Measurements from ENCODE around the gene SLC12A5.

SLC12A5 gene

DNA sequence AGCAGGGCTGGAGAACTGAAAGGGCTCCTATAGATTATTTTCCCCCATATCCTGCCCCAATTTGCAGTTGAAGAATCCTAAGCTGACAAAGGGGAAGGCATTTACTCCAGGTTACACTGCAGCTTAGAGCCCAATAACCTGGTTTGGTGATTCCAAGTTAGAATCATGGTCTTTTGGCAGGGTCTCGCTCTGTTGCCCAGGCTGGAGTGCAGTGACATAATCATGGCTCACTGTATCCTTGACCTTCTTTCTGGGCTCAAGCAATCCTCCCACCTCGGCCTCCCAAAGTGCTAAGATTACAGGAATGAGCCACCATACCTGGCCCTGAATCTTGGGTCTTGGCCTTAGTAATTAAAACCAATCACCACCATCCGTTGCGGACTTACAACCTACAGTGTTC, 21.3 kb upstream of the SLC12A5 start:
- DNase-seq, result no peak

DNA sequence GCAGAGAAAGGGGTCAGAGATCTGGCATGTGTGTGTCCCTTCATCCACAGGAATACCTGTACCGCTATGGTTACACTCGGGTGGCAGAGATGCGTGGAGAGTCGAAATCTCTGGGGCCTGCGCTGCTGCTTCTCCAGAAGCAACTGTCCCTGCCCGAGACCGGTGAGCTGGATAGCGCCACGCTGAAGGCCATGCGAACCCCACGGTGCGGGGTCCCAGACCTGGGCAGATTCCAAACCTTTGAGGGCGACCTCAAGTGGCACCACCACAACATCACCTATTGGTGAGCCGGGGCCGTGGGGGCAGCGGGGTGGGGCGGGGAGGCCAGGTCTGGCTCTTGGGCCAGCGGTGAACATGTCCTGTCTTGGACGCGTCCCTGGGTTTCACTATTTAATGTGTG, 19.2 kb upstream of the SLC12A5 start:
- no peak for DNase-seq

DNA sequence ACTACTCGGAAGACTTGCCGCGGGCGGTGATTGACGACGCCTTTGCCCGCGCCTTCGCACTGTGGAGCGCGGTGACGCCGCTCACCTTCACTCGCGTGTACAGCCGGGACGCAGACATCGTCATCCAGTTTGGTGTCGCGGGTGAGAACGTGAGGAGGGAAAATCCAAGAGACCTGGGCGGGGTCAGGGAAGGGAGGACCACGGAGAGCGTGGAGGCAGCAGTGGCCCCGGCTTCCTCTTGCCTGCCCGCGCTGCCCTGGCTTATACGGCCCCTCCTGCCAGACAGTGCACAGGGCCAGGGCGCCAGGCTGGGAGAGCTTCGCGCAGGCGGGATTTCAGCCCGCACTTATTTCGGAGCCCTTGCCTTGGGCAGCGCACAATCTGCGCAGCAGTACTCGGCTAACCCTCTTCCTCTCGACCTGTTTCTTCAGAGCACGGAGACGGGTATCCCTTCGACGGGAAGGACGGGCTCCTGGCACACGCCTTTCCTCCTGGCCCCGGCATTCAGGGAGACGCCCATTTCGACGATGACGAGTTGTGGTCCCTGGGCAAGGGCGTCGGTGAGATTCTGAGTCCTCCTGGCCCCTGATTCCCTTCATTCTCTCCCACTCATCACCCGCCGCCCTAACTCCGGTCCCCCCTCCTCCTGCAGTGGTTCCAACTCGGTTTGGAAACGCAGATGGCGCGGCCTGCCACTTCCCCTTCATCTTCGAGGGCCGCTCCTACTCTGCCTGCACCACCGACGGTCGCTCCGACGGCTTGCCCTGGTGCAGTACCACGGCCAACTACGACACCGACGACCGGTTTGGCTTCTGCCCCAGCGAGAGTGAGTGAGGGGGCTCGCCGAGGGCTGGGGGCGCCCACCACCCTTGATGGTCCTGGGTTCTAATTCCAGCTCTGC, 18.3 kb upstream of the SLC12A5 start:
- DNase-seq, result peak; percentile 55

DNA sequence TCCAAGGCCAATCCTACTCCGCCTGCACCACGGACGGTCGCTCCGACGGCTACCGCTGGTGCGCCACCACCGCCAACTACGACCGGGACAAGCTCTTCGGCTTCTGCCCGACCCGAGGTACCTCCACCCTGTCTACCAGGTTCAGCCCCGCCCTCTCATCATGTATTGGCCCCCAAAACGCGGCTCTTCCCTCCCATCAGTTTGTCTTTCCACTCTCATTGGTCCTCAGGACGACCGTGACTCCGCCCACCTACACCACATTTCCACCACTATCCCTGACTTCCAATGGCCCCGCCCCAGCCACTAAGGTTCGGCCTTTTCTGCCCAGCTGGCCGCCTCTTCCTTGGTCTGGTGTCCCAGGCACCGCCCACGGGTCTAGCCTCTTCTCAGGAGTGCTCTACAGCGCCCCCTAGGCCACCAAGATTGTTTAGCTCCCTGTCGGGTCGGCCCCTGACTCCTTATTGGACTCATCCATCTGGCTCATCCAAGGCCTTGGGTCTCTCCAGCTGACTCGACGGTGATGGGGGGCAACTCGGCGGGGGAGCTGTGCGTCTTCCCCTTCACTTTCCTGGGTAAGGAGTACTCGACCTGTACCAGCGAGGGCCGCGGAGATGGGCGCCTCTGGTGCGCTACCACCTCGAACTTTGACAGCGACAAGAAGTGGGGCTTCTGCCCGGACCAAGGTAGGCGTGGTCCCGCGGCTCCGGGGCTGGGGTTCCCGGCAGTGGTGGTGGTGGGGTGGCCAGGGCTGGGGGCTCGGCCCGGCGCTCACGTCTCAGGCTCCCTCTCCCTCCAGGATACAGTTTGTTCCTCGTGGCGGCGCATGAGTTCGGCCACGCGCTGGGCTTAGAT, 17.2 kb upstream of the SLC12A5 start:
- DNase-seq, result peak; percentile 83

GRCh38 chr20:46012921-46013320, 16.1 kb upstream of the SLC12A5 start:
- DNase-seq, result no peak

DNA sequence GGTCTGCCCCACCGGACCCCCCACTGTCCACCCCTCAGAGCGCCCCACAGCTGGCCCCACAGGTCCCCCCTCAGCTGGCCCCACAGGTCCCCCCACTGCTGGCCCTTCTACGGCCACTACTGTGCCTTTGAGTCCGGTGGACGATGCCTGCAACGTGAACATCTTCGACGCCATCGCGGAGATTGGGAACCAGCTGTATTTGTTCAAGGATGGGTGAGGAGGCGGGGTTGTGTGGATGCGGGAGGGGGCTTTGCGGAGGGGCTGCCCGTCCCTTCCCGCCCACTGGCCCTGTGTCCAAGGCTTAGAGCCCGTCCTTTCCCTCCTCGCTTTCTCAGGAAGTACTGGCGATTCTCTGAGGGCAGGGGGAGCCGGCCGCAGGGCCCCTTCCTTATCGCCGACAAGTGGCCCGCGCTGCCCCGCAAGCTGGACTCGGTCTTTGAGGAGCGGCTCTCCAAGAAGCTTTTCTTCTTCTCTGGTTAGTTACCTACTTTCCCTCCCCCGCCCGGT, 15.6 kb upstream of the SLC12A5 start:
- DNase-seq, result no peak

GRCh38 chr20:46013829-46014516, 15.0 kb upstream of the SLC12A5 start:
- DNase-seq, result peak; percentile 85

DNA sequence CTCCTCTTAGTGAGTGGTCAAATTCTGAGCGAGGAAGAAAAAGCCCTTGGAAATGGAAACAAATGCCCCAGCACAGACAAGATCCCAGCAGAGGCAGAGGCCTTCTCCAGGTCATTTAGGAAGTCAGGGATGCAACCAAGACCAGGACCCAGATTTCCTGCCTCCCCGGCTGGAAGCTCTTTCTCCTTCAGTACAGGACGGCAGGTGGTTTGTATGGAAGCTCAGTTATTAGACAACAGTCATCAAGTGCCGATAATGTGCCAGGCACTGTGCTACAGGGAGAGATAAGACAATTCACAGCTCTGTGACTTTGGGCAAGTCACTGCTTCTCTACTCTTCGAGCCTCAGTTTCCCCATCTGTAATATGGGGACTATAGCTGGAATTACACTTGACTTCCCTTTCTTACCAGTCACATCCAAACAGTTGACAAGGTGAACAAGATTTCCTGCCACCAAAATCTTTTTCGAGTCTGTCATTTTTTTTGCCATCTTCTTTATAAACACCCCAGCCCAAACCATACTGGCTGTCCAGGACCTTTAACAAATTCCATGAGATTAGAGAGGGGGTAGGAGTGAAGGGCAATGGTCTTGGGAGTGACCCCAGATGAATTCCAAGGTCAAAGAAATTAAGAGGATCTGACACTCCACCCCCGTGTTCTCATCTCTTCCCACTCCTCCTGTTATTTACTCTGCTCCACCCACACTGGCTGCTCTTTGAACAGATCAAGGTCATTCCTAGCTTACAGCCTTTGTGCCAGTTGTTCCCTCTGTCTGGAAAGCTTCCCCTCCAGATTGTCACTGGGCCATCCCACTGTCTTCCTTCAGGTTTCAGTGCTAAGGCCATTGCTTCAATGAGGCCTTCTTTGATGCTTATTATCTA, 14.3 kb upstream of the SLC12A5 start:
- DNase-seq, result no peak

- no peak for DNase-seq
These were observed 11.7 kb upstream of the SLC12A5 start for GRCh38 chr20:46017272-46017671.

DNA sequence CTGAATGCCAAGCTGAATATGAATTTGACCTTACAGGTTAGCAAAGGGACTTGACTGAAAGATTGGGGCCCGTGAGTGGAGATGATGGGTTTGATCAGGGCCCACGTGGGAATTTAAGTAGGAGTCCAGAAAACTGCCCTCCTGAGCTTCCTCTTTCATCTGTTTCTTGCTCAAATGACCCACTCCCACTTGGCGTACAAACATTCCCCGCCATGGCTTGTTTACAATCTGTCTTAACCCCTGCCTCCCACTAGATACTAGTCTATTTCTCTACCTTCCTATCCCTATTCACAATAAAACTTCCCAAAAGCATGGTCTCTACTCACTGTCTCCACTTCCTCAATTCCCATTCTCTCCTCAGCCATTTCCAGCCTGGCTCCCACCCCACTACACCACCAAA, 10.9 kb upstream of the SLC12A5 start:
- no peak for DNase-seq

DNA sequence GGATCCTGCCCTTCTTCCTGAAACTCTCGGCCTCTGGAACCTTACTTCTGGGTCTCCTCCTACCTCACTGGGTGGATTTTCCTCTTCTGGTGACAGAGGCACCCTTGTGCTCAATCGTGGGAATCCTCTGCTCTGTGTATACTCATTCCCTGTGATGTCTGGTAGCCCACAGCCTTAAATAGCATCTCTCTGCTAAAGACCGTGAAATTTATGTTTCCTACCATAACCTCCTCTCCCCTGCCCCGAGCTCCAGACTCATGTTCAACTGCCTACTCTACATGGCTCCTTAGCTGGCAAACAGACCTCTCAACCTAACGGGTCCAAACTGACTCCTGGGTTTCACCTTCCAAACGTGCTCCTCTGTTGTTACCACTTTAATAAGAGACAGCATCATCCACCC, 10.4 kb upstream of the SLC12A5 start:
- DNase-seq, result no peak

GRCh38 chr20:46020555-46020954, 8.5 kb upstream of the SLC12A5 start:
- DNase-seq, result no peak

- peak; percentile 82 for DNase-seq
These were observed 7.4 kb upstream of the SLC12A5 start for GRCh38 chr20:46021361-46022359.

DNA sequence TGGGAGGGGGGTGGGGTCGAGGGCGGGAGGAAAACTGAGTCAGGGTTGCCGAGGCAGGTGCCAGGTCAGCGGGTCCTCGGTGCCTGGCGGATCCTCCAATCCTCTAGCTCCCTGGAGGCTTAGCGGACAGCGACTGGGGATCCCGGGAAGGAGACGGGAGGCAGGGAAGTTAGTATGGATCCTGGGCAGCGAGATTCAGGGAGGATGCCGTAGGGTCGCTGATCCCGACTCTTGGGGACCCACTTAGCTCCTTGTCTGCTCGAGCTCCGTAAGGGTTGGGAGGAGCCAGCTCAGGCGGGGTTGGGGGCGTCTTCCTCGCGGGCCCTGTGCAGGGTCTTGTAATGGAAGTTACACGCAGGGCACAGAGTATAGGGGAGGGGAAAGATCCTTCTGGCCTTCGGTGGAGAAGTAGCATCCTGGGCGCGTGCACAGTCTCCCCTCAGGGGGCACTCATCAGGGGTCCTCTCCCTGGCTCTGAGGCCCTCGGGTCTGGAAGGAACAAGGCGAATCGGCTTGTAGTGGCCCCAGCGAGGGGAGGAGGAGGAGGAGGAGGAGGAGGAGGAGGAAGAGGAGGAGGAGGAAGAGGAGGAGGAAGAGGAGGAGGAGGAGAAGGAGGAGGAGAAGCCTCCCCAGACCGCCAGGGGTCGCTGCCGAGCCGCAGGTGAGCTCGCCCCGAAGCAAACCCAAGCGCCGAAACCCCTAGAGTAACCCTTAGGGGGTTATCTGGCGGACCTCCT, 6.4 kb upstream of the SLC12A5 start:
- peak; percentile 91 for DNase-seq

DNA sequence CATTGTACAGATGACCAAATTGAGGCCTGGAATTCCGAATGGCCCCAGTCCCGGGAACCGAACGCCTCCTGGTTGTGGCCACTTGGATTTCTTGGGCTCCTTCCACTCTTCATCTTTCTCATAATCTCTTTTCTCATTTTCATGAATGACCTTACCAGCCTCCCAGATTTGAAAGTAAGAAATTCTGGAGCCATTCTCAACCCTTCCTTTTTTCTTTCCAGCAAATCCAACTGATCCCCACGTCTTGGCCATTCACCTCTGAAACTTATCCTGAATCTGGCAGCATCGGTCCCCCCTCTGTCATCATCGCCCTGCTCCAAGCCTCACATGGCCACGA, 5.9 kb upstream of the SLC12A5 start:
- DNase-seq, result no peak

DNA sequence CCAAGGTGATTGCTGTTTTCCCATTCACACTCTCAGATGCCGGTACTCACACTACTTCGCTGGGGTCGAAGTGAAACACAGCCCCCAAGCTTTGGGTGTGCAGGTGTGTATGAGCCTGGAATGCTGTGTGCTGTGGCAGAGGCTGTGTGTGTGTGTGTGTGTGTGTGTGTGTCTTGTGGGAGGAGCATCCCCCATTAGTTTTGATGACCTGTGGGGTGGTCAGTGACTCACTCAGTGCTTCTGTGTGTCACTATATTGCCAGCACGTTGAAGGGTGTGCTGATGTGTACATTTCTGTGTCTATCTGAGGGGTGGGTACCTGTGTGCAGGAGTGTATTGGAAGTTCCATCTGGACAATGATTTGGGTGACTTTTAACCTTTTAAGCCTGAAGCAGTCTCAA, 5.0 kb upstream of the SLC12A5 start:
- no peak for DNase-seq

- no peak for DNase-seq
These were observed 3.6 kb upstream of the SLC12A5 start for GRCh38 chr20:46025376-46025783.

GRCh38 chr20:46027245-46027853, 1.7 kb upstream of the SLC12A5 start:
- peak; percentile 45 for DNase-seq

- no peak for DNase-seq
These were observed 905 bp upstream of the SLC12A5 start for GRCh38 chr20:46028110-46028509.

Measured in stimulated activated CD8-positive, alpha-beta memory T cell treated with anti-CD3 and anti-CD28 coated beads, Interleukin-4, amount 100 ng/mL, for 48 hours (primary cell).